HEK293 (cell line): ENCODE measurements around the gene PEX6.

Source experiments
- ATF2 ChIP-seq: fragments of 450-650 bp; formaldehyde crosslinking; IDR thresholded peaks from 2 replicates; pipeline ENCODE4 v1.5.1; 2016; ENCODE audit warnings: missing biosample characterization, missing genetic modification characterization, low read depth
- BCL11A ChIP-seq: fragments of 450-650 bp; formaldehyde crosslinking; IDR thresholded peaks from 2 replicates; pipeline ENCODE4 v1.5.1; 2016; ENCODE audit warnings: low read depth, missing biosample characterization, missing genetic modification characterization
- CTCF ChIP-seq: fragments of 450-650 bp; formaldehyde crosslinking; IDR thresholded peaks from 2 replicates; pipeline ENCODE4 v1.5.1; 2016; ENCODE audit warnings: missing biosample characterization, missing genetic modification characterization
- IKZF3 ChIP-seq: fragments of 450-650 bp; IDR thresholded peaks from 2 replicates; pipeline ENCODE4 v1.5.0; 2018; ENCODE audit warnings: missing biosample characterization, mild to moderate bottlenecking, missing genetic modification characterization, moderate library complexity
- RBAK ChIP-seq: fragments of 450-650 bp; formaldehyde crosslinking; IDR thresholded peaks from 2 replicates; pipeline ENCODE4 v1.5.1; 2016; ENCODE audit warnings: missing biosample characterization, missing genetic modification characterization
- REST ChIP-seq: fragments of 450-650 bp; formaldehyde crosslinking; IDR thresholded peaks from 2 replicates; pipeline ENCODE4 v1.5.1; 2016; ENCODE audit warnings: missing biosample characterization, missing genetic modification characterization
- TCF7L2 ChIP-seq: IDR thresholded peaks from 2 replicates; pipeline ENCODE4 v1.6.1; 2011; ENCODE audit warnings: low read depth, mild to moderate bottlenecking, inconsistent platforms, low read length, moderate library complexity, borderline replicate concordance
- ZBTB7A ChIP-seq: fragments of 450-650 bp; formaldehyde crosslinking; IDR thresholded peaks from 2 replicates; pipeline ENCODE4 v1.5.1; 2016; ENCODE audit warnings: low read depth, missing biosample characterization, missing genetic modification characterization
- ZFP3 ChIP-seq: fragments of 450-650 bp; formaldehyde crosslinking; IDR thresholded peaks from 2 replicates; pipeline ENCODE4 v1.5.1; 2016; ENCODE audit warnings: low read depth, missing biosample characterization, missing genetic modification characterization
- ZNF223 ChIP-seq: fragments of 450-650 bp; formaldehyde crosslinking; IDR thresholded peaks from 2 replicates; pipeline ENCODE4 v1.5.1; 2016; ENCODE audit warnings: missing biosample characterization, missing genetic modification characterization
- ZNF513 ChIP-seq: fragments of 450-650 bp; IDR thresholded peaks from 2 replicates; pipeline ENCODE4 v1.5.1; 2018; ENCODE audit warnings: missing biosample characterization, missing genetic modification characterization
- ZNF514 ChIP-seq: fragments of 450-650 bp; formaldehyde crosslinking; IDR thresholded peaks from 2 replicates; pipeline ENCODE4 v1.5.1; 2016; ENCODE audit warnings: missing biosample characterization, missing genetic modification characterization
- ZNF521 ChIP-seq: fragments of 450-650 bp; formaldehyde crosslinking; IDR thresholded peaks from 2 replicates; pipeline ENCODE4 v1.5.1; 2017; ENCODE audit warnings: missing biosample characterization, mild to moderate bottlenecking, missing genetic modification characterization

GRCh38 chr6:43019152-43019551 is 40.2 kb upstream of the PEX6 start:
- no peak for TF ChIP-seq TCF7L2
- TF ChIP-seq ZNF521 (tag by site-specific recombination), result no peak
- TF ChIP-seq CTCF (tag by site-specific recombination), result no peak
- no peak for TF ChIP-seq BCL11A (tag by site-specific recombination)
- TF ChIP-seq ZBTB7A (tag by site-specific recombination), result no peak
- no peak for TF ChIP-seq ZFP3 (tag by site-specific recombination)
- TF ChIP-seq ZNF513 (tag by site-specific recombination), result no peak
- TF ChIP-seq REST (tag by site-specific recombination), result no peak
- no peak for TF ChIP-seq ZNF514
- TF ChIP-seq ATF2 (tag by site-specific recombination), result no peak
- no peak for TF ChIP-seq ZNF223
- no peak for TF ChIP-seq IKZF3 (tag by site-specific recombination)
- no peak for TF ChIP-seq RBAK
